ENCODE measurements around the gene SLC5A4. TPM values are rescaled to one million over a fixed set of nuclear protein-coding genes. Genes with fewer than 3 reads are reported as not detected.

The SLC5A4 gene
- total RNA-seq, 2 experiments from 2014 or later, result not detected

DNA sequence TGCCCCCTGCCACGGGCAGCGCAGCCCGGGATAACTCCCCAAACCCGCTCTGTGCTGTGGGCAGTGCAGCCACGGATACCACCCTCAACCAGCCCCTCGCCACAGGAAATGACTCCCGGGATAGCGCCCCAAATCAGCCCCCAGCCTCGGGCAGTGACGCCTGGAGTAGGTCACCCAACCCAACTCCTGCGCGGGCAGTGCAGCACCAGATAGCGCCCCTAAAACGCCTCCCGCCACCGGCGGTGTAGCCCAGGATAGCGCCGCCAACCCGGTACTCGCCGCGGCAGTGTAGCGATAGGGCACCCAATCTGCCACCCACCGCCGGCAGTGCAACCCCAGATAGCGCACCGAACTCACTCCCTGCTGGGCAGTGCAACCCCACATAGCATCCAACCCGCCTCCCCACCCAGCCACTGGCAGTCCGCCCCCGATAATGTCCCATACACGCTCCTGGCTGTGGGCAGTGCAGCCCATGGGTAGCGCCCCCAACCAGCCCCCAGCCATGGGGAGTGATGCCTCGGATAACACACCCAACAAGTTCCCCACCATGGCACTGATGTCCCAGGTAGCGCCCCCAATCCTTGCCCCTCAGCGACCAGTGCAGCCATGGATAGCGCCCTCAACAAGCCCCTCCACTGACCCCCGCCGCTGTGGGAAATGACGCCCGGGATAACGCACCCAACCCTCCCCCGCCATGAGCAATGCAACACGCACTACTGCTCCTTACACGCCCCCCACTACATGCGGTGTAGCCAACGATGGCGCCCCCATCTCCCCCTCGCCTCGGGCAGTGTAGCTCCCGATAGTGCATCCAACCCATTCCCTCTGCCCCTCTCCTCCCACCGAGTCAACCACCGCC, 51.7 kb downstream of the SLC5A4 start:
- CTCF ChIA-PET, result no interaction called here
- H3K9me3 Mint-ChIP-seq, result no peaks in the 10 kb centered on the region
- TF ChIP-seq, protein P1, sequence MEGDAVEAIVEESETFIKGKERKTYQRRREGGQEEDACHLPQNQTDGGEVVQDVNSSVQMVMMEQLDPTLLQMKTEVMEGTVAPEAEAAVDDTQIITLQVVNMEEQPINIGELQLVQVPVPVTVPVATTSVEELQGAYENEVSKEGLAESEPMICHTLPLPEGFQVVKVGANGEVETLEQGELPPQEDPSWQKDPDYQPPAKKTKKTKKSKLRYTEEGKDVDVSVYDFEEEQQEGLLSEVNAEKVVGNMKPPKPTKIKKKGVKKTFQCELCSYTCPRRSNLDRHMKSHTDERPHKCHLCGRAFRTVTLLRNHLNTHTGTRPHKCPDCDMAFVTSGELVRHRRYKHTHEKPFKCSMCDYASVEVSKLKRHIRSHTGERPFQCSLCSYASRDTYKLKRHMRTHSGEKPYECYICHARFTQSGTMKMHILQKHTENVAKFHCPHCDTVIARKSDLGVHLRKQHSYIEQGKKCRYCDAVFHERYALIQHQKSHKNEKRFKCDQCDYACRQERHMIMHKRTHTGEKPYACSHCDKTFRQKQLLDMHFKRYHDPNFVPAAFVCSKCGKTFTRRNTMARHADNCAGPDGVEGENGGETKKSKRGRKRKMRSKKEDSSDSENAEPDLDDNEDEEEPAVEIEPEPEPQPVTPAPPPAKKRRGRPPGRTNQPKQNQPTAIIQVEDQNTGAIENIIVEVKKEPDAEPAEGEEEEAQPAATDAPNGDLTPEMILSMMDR (IDR thresholded peaks at IDR 0.05), result no peak
- Histone ChIP-seq H3K36me3 (ENCODE audit: insufficient read depth, low read length) (no peaks in the 10 kb centered on the region), H3K27me3 (ENCODE audit: control insufficient read depth in 1 of 2, insufficient read depth in 2 of 2, low read length in 2 of 2) (peaks cover 9% of the 10 kb centered on the region in 2 experiments), H3K4me3 (ENCODE audit: low read length) (peak overlapping the region; percentile 58), H3K4me1 (ENCODE audit: insufficient read depth, low read length) (peaks cover 70% of the 10 kb centered on the region), H3K9me3 (ENCODE audit: control insufficient read depth in 1 of 2, insufficient read depth in 1 of 2, low read length in 2 of 2) (peaks cover 0 to 3% of the 10 kb centered on the region in 2 experiments), H3K27ac (ENCODE audit: low read depth in 1 of 2, low read length in 2 of 2) (no peak overlapping the region)
- H3K27ac Mint-ChIP-seq, result no peak overlapping the region
- no peak for ATAC-seq (ENCODE audit: poor library complexity)
- peak overlapping the region; percentile 89 for H3K4me3 Mint-ChIP-seq
- no peaks in the 10 kb centered on the region for H3K36me3 Mint-ChIP-seq (ENCODE audit: low read depth)
- POLR2A ChIA-PET, result no interaction called here
- DNase-seq, result peak in 2 of 14 experiments; percentile 3 to 28
- peaks cover 54% of the 10 kb centered on the region for H3K4me1 Mint-ChIP-seq (ENCODE audit: low read depth)
- H3K27me3 Mint-ChIP-seq, result peaks cover 33% of the 10 kb centered on the region
- intact Hi-C loops (cut with DNase I, micrococcal nuclease), result loop anchor here (2.0 to 5.0 kb wide), 3 partner anchors 64 to 269 kb away; partner anchors contain the start of gene FBXO7 (in 1 of the 2)

- ChIA-PET CTCF (interaction anchor here (0.5 to 2.1 kb wide), 3 partner anchors 63 to 801 kb away, joined by 3 to 4 read pairs (median 4); no protein-coding TSS in a partner anchor), POLR2A (interaction anchor here (0.6 kb wide), 1 partner anchor 8 kb away, joined by 3 read pairs; no protein-coding TSS in a partner anchor)
- peaks cover 31% of the 10 kb centered on the region for H3K27me3 Mint-ChIP-seq
- Histone ChIP-seq H3K9me3 (ENCODE audit: control insufficient read depth in 1 of 2, insufficient read depth in 1 of 2, low read length in 2 of 2) (peaks cover 0 to 6% of the 10 kb centered on the region in 2 experiments), H3K4me3 (ENCODE audit: low read length) (peak overlapping the region; percentile 58), H3K4me1 (ENCODE audit: insufficient read depth, low read length) (peaks cover 70% of the 10 kb centered on the region), H3K36me3 (ENCODE audit: insufficient read depth, low read length) (no peaks in the 10 kb centered on the region), H3K27me3 (ENCODE audit: control insufficient read depth in 1 of 2, insufficient read depth in 2 of 2, low read length in 2 of 2) (peaks cover 9% of the 10 kb centered on the region in 2 experiments), H3K27ac (ENCODE audit: low read depth in 1 of 2, low read length in 2 of 2) (no peak overlapping the region)
- intact Hi-C loops (cut with DNase I, micrococcal nuclease), result loop anchor here (2.0 to 5.0 kb wide), 3 partner anchors 65 to 270 kb away; partner anchors contain the start of gene FBXO7 (in 1 of the 2)
- no peaks in the 10 kb centered on the region for H3K36me3 Mint-ChIP-seq (ENCODE audit: low read depth)
- peak overlapping the region; percentile 52 for H3K27ac Mint-ChIP-seq
- peaks cover 54% of the 10 kb centered on the region for H3K4me1 Mint-ChIP-seq (ENCODE audit: low read depth)
- peak in 6 of 14 experiments; percentile 16 to 64 (median 45) for DNase-seq
- TF ChIP-seq, protein P1 (IDR thresholded peaks at IDR 0.05), result peak; percentile 35
- no peaks in the 10 kb centered on the region for H3K9me3 Mint-ChIP-seq
- H3K4me3 Mint-ChIP-seq, result peak overlapping the region; percentile 89
- ATAC-seq (ENCODE audit: poor library complexity), result no peak
Measured at GRCh38 chr22:32202539-32203180, 52.5 kb downstream of the SLC5A4 start.

DNA sequence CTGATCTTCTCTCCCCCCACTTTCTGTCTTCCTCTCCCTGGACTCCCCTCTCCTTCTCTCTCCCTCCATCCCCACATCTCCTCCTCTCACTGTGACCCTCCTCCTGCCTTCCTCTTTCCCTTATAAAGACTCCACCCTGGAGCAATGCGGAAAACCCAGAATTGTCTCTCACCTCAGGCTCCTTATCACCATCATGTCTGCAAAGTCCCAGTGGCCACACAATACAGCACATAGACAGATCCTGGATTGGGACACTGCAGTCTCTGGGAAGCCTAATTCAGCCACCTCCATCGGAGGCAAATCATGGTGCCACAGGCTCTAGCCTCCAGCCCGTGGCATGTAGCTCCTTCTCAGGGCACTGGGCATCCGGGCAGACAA, 53.0 kb downstream of the SLC5A4 start:
- H3K4me1 ChIP-seq (ENCODE audit: insufficient read depth, low read length), result peaks cover 67% of the 10 kb centered on the region
- no peaks in the 10 kb centered on the region for H3K36me3 ChIP-seq (ENCODE audit: insufficient read depth, low read length)
- H3K4me3 ChIP-seq (ENCODE audit: low read length), result peak overlapping the region; percentile 58
- ATAC-seq (ENCODE audit: poor library complexity) (no peak), DNase-seq (no peak)
- H3K27me3 ChIP-seq (ENCODE audit: control insufficient read depth in 1 of 2, insufficient read depth in 2 of 2, low read length in 2 of 2), result peaks cover 9% of the 10 kb centered on the region in 2 experiments
- Mint-ChIP-seq H3K9me3 (no peaks in the 10 kb centered on the region), H3K4me1 (ENCODE audit: low read depth) (peaks cover 54% of the 10 kb centered on the region), H3K27me3 (peaks cover 28% of the 10 kb centered on the region), H3K4me3 (peak overlapping the region; percentile 89), H3K36me3 (ENCODE audit: low read depth) (no peaks in the 10 kb centered on the region), H3K27ac (peak overlapping the region; percentile 52)
- POLR2A ChIA-PET, result interaction anchor here (0.6 kb wide), 1 partner anchor 9 kb away, joined by 3 read pairs; no protein-coding TSS in a partner anchor
- no peak overlapping the region for H3K27ac ChIP-seq (ENCODE audit: low read depth in 1 of 2, low read length in 2 of 2)
- H3K9me3 ChIP-seq (ENCODE audit: control insufficient read depth in 1 of 2, insufficient read depth in 1 of 2, low read length in 2 of 2), result peaks cover 0 to 6% of the 10 kb centered on the region in 2 experiments
- TF ChIP-seq, protein P1 (IDR thresholded peaks at IDR 0.05), result no peak
- CTCF ChIA-PET, result interaction anchor here (2.1 kb wide), 1 partner anchor 64 kb away, joined by 4 read pairs; no protein-coding TSS in a partner anchor
- intact Hi-C loops (cut with DNase I, micrococcal nuclease), result loop anchor here (2.0 to 5.0 kb wide), 3 partner anchors 65 to 271 kb away; partner anchors contain the start of gene FBXO7 (in 1 of the 2)
